GM21576 (cell line): ENCODE results near the gene ATAD3C.
"Not testable (repeated sequence)": the region's sequence is repeated elsewhere in the genome, so short reads cannot be mapped to it uniquely, and the experiment has no call there.

Experiments
- ATAC-seq: cut with Tn5 transposase; IDR thresholded peaks from one replicate; pipeline ENCODE4 v1.9.1; 2021; ENCODE audit warnings: mild to moderate bottlenecking, moderate library complexity; ENCODE audit not compliant: unreplicated experiment

Gene ATAD3C

DNA sequence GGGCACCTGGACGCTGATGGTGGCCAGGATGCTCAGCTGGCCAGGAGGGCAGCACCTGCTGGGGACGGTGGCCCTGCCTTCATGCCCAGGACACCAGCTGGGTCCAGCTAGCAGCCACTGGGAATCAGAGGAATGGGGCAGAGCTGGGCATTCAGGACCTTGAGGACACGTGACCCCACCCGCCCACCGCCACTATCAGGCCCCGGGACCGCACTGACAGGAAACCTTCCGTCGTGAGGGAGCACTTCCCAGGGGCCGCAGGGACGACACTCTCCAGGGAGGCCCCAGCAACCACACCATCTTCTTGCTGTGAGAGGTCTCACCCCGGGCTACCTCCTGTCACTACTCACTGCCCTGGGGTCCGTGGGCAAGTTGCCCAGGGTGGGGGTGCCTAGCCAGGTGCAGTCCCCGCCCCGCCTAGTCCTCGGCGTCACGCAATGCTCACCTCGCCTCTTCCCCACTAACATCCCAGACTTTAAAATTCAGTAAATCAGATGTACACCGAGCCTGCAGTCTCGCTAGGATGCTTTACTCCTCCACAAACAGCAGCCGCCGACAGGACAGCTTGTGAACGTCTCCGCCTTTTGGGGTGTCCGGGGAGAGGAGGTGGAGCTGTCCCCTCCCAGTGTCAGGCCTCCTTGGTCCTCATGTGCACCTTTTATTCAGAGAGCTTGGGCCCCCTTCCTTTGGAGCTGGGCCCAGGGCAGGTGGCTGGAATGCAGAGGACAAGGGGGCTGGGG is 9.1 kb upstream of the ATAD3C start:
- no peak for ATAC-seq

DNA sequence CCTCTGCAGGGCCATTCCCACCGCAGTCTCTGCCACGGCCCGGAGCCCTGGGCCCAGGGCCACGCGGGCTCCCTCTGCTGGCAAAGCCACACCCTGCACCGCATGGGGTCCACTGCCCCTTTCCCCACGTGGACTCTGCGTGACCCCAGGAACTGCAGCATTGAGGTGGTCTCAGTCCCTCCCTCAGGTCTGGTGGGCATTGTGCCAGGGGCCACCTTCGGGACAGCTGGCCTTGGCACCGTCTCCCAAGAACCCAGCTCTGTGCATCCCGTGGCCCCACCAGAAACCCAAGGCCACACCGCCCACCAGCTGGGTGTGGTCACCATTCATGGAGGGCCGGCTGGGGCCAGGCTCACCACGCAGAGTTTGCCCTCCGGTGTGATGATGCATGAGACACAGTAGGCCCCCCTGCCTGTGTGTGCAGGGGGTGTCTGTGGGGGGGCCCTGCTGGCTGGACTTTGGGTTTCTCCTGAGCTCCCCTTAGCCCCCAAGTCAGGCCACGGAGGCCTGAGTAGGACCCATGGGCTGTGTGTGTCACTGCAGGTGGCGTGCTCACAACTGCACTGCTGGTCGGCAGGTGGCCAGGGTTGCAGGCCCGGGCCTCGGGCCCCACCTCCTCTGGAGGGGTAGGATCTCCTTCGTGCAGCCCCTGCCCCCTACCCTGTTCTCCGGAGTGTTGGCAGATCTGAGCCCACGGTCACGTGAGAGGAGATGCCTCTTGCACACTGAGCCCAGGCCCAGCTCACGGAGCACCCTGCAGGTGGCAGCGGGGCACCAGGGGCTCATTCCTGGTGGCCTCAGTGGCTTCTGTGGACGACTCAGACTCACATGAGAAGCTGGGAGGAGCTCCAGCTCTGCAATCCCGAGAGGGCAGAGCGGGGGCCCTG is 8.2 kb upstream of the ATAD3C start:
- no peak for ATAC-seq

DNA sequence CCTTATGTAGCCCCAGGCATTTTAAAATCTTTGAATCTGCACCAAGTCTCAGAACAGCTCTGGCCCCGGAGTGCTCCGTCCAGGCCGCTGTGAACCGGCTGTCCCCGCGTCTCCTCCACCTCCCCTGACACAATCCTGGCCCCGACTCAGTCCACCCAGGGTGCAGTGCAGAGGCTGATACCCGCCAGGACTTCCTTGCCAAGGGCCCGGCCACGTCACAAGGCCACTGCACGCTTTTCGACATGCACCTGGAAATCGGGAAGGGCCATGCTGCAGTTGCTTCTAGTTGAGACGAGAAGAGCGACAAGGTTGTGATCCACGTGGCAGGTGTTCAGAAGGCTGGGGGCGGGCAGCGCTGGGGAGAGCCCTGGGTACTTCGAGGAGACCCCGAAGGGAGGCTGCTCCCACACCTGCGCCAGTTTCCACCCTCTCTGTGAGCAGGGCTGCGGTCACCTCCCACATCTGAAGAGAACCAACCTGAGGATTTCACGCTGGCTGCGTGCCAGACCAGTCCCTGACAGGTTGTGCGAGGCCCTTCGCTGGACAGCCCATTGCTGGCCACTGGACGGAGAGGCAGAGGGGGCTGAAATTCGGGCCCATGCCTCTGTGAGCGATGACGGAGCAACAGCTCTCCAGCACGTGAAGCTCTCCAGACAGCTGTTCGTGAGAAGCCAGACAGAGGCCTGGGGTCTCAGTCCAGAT is 7.3 kb upstream of the ATAD3C start:
- ATAC-seq, result no peak

DNA sequence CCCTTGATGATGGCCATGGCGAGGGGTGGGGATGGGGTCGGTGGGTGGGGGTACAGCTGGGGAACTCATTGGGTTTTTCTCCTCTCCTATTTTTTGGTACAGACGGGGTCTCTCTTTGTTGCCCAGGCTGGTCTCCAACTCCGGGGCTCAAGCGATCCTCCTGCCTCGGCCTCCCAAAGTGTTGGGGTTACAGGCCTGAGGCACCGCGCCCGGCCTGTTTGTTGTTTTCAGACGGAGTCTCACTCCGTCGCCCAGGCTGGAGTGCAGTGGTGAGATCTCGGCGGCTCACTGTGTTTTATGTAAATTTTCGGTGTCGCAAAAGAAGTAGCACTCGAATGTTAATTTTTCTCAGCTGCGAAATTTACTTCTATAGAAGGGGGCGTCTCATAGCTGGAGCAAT is 2.9 kb upstream of the ATAD3C start:
- not testable (repeated sequence) for ATAC-seq

DNA sequence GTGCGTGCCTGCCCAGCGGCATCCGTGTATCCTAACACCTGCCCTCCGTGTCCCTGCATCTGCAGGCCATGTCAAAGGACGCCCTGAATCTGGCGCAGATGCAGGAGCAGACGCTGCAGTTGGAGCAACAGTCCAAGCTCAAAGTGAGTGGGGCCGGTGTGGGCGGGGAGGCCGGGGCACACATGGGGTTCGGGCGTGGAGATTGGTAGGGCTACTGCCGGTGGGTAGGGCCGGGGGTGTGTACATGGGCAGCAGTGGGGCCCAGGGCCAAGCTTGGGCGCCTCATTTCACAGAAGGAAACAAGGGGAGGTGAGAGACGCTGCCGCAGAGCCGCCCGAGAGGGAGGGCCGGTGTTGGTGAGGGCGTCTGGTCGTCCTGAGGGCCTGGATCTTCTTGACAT is 1.1 kb downstream of the ATAD3C start:
- not testable (repeated sequence) for ATAC-seq

DNA sequence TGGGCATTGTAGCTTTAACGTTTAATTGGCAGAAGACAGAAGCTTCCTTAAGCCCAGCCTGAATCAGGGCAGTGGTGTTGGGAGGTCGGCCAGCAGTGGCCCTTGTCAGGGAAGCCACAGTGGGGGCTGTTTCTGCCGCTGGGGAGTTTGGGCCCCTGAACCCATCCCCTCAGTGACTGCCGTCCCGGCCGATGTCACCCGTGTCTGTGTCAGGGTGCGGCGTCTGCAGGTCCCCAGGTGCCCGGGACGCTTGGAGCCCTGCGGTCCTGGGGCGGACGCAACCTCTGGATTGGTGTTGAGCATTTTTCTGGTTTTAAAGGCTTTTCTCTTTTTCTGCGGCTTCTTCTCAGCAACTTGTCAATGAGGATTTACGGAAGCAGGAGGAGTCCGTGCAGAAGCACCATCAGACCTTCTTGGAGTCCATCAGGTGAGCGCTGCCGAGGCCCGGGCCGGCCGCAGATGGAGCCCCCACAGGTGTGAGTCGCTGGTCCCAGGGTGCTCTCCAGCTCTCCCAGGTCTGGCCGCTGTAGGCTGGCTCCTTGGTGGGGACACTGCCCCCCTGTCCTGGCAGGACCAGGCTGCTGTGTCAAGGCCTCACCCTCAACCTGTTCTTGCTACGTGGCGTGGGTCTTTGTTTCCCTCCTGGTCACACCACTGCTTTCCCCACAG is 2.3 kb downstream of the ATAD3C start:
- ATAC-seq, result no peak

DNA sequence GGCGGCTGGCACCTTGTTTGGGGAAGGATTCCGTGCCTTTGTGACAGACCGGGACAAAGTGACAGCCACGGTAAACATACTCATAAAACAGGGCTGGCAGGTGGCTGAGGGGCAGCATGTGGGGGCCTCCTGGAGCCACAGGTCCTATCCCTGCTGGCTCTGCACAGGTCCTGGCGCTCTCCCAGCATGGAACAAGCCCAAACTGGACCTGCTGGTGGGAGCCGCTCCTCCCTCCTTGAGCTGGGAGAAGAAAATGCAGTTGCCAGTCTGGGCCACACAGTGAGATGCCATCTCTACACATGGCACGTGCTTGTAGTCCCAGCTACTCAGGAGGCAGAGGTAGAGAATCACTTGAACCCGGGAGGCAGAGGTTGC is 2.9 kb downstream of the ATAD3C start:
- not testable (repeated sequence) for ATAC-seq

DNA sequence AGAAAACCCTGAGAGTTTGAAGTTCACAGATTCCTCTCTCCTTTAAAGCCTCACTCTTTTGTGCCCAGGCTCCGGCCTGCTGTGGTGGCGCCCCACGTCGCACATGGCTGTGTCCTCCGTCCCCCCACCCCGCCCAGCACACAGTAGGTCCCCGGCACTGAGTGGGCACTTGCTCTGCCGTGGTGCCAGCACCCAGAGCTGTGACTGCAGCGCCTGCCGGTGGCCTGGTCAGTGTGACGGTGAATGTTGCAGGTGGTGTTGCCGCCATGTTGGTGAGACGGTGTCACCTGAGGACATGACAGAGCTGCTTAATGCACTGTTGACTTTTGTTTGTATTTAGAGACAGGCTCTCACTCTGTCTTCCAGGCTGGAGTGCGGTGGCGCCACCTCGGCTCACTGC is 3.4 kb downstream of the ATAD3C start:
- no peak for ATAC-seq

DNA sequence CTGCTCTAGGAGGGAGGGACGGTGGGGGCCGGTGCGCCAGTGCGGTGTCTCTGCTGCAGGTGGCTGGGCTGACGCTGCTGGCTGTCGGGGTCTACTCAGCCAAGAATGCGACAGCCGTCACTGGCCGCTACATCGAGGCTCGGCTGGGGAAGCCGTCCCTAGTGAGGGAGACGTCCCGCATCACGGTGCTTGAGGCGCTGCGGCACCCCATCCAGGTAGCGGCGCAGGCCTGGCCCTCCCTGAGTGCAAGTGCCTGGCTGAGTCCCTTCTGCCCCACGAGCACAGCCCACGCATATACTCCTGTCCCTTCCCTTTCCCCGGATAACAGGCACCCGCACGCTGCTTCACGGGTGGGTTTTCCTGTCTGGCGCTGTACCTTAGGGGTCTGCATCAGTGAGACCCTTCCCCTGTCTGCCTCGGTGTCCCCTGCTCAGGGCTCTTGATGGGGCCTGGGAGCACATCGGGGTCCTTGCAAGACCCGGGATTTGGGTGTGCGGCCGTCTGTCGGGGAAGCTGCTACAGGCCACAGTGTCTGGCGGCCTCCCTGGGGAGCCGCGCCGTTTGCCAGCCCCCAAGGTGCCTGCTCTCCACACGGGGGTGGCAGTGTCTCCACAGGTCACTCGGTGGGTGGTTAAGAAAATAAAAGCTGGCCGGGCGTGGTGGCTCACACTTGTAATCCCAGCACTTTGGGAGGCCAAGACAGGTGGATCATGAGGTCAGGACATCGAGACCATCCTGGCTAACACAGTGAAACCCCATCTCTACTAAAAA is 5.0 kb downstream of the ATAD3C start:
- not testable (repeated sequence) for ATAC-seq

DNA sequence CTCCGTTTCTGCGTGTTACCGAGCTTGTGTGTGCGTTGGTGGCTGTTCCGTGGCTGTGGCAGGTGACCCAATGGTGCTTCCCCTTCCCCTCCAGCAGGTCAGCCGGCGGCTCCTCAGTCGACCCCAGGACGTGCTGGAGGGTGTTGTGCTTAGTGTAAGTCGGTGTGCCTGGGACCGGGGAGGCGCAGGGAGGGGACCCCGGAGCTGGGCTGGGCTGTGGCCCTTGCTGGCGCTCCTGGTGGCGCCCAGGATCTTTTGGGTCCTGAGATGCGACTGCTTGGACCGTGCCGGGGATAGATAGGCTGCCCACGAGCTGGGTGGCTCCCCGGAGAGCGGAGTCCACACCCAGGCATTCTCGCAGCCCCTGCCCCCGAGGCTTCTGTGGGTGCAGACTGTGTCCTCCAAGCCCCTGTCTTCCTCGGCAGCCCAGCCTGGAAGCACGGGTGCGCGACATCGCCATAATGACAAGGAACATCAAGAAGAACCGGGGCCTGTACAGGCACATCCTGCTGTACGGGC is 5.9 kb downstream of the ATAD3C start:
- no peak for ATAC-seq

DNA sequence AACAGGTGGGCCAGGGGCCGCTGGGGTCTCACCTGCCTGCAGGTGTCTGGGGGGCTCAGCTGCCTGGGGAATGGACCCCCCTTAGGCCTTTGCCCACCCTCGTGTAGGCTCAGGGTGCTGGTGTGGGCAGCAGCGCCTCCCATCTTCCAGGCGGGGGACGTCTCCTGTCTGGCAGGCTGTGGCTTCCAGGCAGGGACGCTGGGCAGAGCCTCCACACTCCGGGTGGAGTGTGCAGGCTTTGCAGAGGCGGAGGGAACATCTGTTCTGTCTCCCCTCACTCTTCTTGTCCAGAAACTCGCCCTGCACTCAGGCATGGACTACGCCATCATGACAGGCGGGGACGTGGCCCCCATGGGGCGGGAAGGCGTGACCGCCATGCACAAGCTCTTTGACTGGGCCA is 6.4 kb downstream of the ATAD3C start:
- ATAC-seq, result not testable (repeated sequence)

DNA sequence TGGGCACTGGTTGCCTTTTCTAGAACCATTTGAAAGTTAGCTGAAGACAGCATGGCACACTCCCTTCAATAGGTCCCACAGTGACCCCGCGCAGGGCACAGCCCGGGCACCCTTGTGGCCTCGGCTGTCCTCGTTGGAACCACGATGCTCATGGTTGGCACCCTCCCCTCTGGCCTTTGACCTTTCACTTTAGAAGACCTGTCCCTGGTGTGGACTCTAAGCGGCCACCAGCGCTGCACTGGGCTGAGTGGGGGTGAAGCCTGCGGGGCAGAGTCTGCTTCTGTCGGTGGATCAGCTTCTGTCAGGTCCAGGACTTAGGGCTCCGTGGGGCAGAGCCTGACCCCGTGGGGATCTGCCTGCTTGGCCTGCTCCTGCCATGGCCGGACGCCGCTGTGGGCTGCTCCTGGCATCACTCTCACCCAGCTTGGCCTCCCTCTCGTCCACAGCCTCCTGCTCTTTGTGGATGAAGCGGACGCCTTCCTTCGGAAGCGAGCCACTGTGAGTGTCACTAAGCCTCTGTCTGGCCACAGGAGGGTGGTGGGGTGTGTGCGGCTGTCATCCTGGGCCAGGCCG is 7.3 kb downstream of the ATAD3C start:
- ATAC-seq, result not testable (repeated sequence)

DNA sequence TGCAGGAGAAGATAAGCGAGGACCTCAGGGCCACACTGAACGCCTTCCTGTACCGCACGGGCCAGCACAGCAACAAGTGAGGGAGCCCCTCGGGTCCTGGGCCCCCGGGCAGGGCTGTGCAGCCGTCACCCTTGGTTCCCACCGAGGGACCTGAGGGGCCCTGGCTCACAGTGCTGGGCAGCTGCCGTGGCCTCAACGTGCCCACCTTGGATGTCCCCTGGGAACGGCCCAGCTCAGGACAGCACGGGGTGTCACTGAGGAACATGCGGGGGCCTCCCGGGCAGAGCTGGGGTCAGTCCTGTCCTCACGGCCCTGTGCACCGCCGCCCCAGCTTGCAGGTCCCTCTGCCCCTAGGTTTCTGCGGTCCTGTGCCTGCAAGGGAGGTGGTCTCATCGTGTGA is 9.7 kb downstream of the ATAD3C start:
- not testable (repeated sequence) for ATAC-seq

DNA sequence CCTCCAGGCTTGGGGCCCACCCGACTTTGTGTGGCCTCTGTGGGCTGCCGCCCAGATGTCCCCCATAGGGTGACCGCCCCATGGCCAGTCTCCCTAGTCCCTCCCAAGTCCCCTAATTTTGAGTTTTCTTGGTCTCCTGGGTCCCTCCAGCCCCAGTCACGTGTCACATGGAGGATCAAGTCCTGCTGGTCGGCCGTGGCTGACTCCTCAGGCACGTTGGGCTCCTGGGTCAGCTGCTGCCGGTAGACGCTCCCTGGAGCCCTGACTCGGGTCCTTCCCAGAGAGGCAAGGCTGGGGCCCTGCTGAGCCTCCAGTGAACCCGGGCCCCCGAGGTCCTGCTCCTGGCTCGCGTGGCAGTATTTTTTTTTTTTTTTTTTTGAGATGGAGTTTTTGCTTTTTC is 10.2 kb downstream of the ATAD3C start:
- ATAC-seq, result not testable (repeated sequence)

DNA sequence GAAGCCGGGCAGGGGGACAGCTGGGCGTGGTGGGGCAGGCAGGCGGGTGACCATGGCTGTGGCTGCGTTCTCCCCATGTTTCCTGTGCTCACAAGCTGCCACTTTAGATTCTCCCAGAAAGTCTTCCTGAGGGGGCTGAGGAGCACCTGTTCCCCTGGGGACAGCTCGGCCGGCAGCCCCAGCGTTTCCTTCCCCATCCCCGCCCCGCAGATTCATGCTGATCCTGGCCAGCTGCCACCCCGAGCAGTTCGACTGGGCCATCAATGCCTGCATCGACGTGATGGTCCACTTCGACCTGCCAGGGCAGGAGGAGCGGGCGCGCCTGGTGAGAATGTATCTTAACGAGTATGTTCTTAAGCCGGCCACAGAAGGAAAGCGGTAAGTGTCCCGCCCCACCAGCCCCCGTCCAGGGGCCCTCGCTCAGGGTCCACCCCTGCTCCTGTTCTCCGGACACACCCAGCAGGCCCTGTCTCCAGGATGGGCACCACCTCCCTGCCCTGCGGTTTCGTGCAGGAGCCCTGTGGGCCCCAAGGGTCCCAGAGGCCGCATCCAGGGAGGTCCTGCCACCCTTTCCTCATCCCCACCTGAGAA is 11.1 kb downstream of the ATAD3C start:
- no peak for ATAC-seq

DNA sequence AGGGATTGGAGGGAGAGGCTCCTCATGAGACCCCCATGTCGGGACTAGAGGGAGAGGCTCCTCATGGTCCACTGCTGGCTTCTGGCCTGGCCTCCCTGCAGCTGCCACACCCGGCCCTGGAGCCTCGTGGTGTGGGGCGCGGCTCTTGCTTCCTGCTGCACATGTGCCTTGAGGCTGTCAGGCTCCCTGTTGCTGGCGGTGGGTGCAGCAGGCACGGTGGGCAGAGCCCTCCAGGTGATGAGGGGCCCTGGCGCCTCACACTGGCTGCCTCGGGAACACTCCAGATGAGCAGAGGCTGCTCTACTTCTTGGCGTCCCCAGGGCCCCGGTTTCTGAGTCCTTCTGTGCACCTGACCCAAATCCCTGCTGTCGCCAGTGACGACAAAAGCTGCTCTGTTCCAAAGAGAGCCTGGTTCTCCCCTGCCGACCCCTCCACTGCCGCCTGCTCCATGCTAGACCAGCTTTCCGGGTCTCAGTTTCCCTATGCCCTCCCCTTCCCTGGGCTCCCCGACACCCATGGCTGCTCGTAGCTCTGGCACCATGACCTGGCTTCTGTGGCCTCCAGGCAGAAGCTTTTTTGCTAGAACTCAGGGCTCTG is 12.3 kb downstream of the ATAD3C start:
- ATAC-seq, result no peak

DNA sequence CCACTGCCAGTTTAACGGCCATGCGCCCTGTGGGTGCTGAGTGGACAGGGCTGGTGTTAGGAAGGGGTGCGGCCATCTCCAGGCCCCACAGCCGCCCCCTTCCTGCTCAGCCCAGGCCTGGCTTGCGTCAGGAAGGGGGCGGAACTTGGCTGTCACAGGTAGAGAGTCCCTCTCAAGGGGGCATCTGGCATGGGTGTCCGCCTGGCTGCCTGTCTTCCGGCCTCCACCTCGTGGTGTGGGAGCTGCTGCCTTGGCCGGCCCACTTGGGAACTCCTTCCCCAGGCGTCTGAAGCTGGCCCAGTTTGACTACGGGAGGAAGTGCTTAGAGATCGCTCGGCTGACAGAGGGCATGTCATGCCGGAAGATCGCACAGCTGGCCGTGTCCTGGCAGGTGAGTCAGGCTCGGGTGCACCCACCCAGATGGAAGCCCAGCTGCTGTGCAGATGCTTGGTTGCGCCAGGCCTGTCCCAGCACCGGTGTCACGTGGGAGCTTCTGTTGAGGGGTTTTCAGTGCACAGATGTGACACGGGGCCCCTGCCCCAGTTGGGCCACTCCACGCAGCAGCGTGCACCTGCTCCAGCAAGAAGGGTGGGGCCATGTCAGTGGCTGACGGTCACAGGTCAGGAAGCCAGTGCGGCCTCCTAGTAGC is 13.0 kb downstream of the ATAD3C start:
- ATAC-seq, result no peak

DNA sequence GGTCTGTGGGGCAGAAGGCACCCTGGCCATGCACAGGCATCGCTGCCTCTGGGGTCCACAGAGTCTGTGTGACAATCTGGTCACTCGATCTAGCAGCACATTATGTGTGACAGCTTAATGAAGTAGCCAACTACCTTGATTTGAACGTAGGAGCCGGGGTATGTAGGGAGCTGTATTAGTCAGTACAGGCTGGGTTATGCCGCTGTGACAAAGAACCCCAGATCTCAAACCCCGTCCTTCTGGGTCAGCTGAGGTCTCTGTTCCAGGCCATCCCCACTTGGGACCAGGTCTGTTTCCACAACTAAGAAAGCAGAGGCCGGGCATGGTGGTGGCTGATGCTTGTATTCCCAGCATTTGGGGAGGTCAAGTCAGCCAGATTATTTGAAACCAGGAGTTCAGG is 13.8 kb downstream of the ATAD3C start:
- no peak for ATAC-seq
